Measurements from ENCODE around the gene PLEKHA5.

DNA sequence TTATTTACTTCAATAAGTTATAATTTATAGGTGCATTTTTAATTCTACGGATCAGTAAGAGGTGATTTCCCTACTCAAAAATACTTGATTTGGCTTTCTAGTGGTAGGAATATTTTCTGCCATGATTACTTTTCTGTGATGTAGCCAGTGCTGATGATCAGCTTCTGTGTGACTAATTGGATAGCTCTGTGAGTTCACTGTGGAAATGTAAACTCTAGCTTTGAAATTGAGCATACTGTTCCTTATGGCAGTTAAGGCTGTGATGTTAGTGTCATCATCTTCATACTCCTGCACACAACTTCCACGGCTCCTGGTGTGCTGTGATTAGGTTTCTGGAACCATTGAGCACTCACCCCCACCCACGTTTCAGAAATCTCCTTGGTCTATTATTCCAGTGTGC is 48.2 kb downstream of the PLEKHA5 start:
- TF ChIP-seq, protein P1, sequence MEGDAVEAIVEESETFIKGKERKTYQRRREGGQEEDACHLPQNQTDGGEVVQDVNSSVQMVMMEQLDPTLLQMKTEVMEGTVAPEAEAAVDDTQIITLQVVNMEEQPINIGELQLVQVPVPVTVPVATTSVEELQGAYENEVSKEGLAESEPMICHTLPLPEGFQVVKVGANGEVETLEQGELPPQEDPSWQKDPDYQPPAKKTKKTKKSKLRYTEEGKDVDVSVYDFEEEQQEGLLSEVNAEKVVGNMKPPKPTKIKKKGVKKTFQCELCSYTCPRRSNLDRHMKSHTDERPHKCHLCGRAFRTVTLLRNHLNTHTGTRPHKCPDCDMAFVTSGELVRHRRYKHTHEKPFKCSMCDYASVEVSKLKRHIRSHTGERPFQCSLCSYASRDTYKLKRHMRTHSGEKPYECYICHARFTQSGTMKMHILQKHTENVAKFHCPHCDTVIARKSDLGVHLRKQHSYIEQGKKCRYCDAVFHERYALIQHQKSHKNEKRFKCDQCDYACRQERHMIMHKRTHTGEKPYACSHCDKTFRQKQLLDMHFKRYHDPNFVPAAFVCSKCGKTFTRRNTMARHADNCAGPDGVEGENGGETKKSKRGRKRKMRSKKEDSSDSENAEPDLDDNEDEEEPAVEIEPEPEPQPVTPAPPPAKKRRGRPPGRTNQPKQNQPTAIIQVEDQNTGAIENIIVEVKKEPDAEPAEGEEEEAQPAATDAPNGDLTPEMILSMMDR (IDR thresholded peaks at IDR 0.05; ENCODE audit: low read depth, low read length) = no peak
- TF ChIP-seq EZH2phosphoT487 (IDR thresholded peaks at IDR 0.05; ENCODE audit: low read depth) = no peak

Measured in OCI-LY3 (cell line).